K562 (cell line): ENCODE measurements around the gene KTI12. TPM values are rescaled to one million over a fixed set of nuclear protein-coding genes. Genes with fewer than 3 reads are reported as not detected.

Experiments
- BRD4 ChIP-seq: fragments of 200-600 bp; sonication (generic); IDR thresholded peaks from 2 replicates; pipeline ENCODE4 v1.6.1; 2017; ENCODE audit warnings: inconsistent platforms
- CREB1 ChIP-seq, 2 experiments: sonication (generic) in 1 of 2; formaldehyde crosslinking in 1 of 2; IDR thresholded peaks; 2 replicates each; pipeline versions ENCODE4 v1.6.1 to v1.8.0; 2012 to 2022; ENCODE audit warnings: inconsistent platforms in 1 of 2, mild to moderate bottlenecking in 1 of 2, missing genetic modification reagents in 1 of 2, moderate library complexity in 1 of 2
- GTF2E2 ChIP-seq: fragments of 200-800 bp; sonication (Bioruptor generic); IDR thresholded peaks from 2 replicates; pipeline ENCODE4 v1.6.1; 2016; ENCODE audit warnings: missing genetic modification characterization, missing compliant biosample characterization
- HEY1 ChIP-seq: fragments of 250-450 bp; sonication (Bioruptor Pico); IDR thresholded peaks from 2 replicates; pipeline ENCODE4 v1.5.0; 2020; ENCODE audit warnings: mild to moderate bottlenecking, moderate library complexity, borderline replicate concordance
- KAT7 ChIP-seq: sonication (generic); formaldehyde crosslinking; IDR thresholded peaks from 2 replicates; pipeline ENCODE4 v1.8.0; 2022; ENCODE audit warnings: missing genetic modification reagents, mild to moderate bottlenecking, borderline replicate concordance
- KDM1A ChIP-seq, 2 experiments: fragments of 450-650 bp; IDR thresholded peaks; 2 replicates each; pipeline ENCODE4 v1.6.1; 2016; ENCODE audit warnings: mild to moderate bottlenecking in 2 of 2
- KDM4B ChIP-seq, 2 experiments: fragments of 450-650 bp in 1 of 2; sonication (generic) in 1 of 2; IDR thresholded peaks; 2 replicates each; pipeline ENCODE4 v1.6.1; 2016 to 2017; ENCODE audit warnings: borderline replicate concordance in 2 of 2, antibody characterized with exemption in 1 of 2, low read depth in 1 of 2, mild to moderate bottlenecking in 1 of 2
- MEF2A ChIP-seq: IDR thresholded peaks from 2 replicates; pipeline ENCODE4 v1.6.1; 2011; ENCODE audit warnings: low read depth, mild to moderate bottlenecking, low read length, moderate library complexity; ENCODE audit not compliant: control insufficient read depth
- MTA1 ChIP-seq: fragments of 450-650 bp; IDR thresholded peaks from 2 replicates; pipeline ENCODE4 v1.6.1; 2017; ENCODE audit warnings: borderline replicate concordance
- NCOR1 ChIP-seq: fragments of 450-650 bp; IDR thresholded peaks from 2 replicates; pipeline ENCODE4 v1.6.1; 2016; ENCODE audit warnings: mild to moderate bottlenecking, moderate library complexity
- TARDBP ChIP-seq: fragments of 450-650 bp; IDR thresholded peaks from 2 replicates; pipeline ENCODE4 v1.6.1; 2016
- ZBTB11 ChIP-seq, 3 experiments: fragments of 200-800 bp in 1 of 3; fragments of 250-450 bp in 1 of 3; fragments of 450-650 bp in 1 of 3; sonication (Bioruptor Pico) in 1 of 3; sonication (Bioruptor generic) in 1 of 3; formaldehyde crosslinking in 1 of 3; IDR thresholded peaks; 2 replicates each; pipeline versions ENCODE4 v1.6.1 to v1.8.0; 2016 to 2022; ENCODE audit warnings: mild to moderate bottlenecking in 2 of 3, missing genetic modification characterization in 2 of 3, missing compliant biosample characterization in 1 of 3, moderate library complexity in 1 of 3
- ZBTB17 ChIP-seq: fragments of 450-650 bp; formaldehyde crosslinking; IDR thresholded peaks from 2 replicates; pipeline ENCODE4 v1.4.0; 2020; ENCODE audit warnings: mild to moderate bottlenecking
- ZNF143 ChIP-seq: sonication (generic); formaldehyde crosslinking; IDR thresholded peaks from 2 replicates; pipeline ENCODE4 v1.9.0; 2022; ENCODE audit warnings: mild to moderate bottlenecking, missing genetic modification reagents
- ZNF146 ChIP-seq: IDR thresholded peaks from one replicate; pipeline ENCODE4 v1.6.1; 2018; ENCODE audit warnings: missing compliant biosample characterization; ENCODE audit not compliant: unreplicated experiment
- ZNF384 ChIP-seq: IDR thresholded peaks from 2 replicates; pipeline ENCODE4 v1.6.1; 2012; ENCODE audit warnings: low read depth, low read length, improper control_type of control experiment
- ZNF584 ChIP-seq: fragments of 200-800 bp; sonication (Bioruptor generic); IDR thresholded peaks from 2 replicates; pipeline ENCODE4 v1.6.1; 2016; ENCODE audit warnings: low read depth, mild to moderate bottlenecking, missing genetic modification characterization, missing compliant biosample characterization
- polyA plus RNA-seq, 8 experiments: library from polyadenylated mRNA; depleted of rRNA in 4 of 8; stranded (reverse) in 5 of 8; unstranded in 3 of 8; fragments of >200 nt; fragmentation: Nextera tagmentation in 2 of 8; fragmentation: Illumina TruSeq in 1 of 8; extraction: Ambion mirVana in 2 of 8; extraction: Trizol in 1 of 8; gene quantifications; 2 replicates each; pipeline versions ENCODE4 v1.2.1 to v1.2.3, GENCODE V29; 2011 to 2014; ENCODE audit warnings: inconsistent platforms in 1 of 8, missing spikeins in 1 of 8
- total RNA-seq, 7 experiments: library from RNA; depleted of rRNA in 6 of 7; stranded (reverse); fragments of >200 nt in 6 of 7; fragmentation: Illumina TruSeq in 2 of 7; extraction: Trizol in 2 of 7; gene quantifications; 2 replicates each; pipeline versions ENCODE4 v1.2.1 to v1.2.3, GENCODE V29; 2011 to 2021; ENCODE audit warnings: low replicate concordance in 1 of 7
- TF ChIP-seq, protein P1 (sequence below), 2 experiments: fragments of 450-650 bp; IDR thresholded peaks; 2 replicates each; pipeline ENCODE4 v1.6.1; 2018; ENCODE audit warnings: mild to moderate bottlenecking in 2 of 2, low read depth in 1 of 2; ENCODE audit not compliant: partially characterized antibody in 2 of 2
- TF ChIP-seq, protein P2 (sequence below): fragments of 450-650 bp; IDR thresholded peaks from 2 replicates; pipeline ENCODE4 v1.6.1; 2014; ENCODE audit warnings: low read depth, mild to moderate bottlenecking, moderate library complexity, borderline replicate concordance

The KTI12 gene
- total and polyA plus RNA-seq, 9 of the 15 experiments (the other 6 are each of a cell fraction or from before 2014, with no cell fraction given): 3.1 to 22.8 (median 11.6) TPM

DNA sequence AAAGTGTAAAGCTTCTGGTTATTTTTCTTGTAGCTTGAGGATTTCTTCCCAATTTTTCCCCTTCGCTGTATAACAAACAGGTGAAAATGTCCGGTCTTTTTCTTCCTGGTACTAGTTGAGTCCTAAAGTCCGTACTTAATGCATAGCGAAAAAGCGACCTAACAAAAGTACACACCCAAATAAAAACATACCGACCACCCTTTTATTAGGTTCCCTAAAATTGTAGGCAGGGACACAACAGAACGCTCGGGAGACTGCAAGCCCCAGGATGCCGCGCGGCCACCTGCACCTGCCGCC, 22.2 kb upstream of the KTI12 start (continued):
- TF ChIP-seq ZNF584 (CRISPR knock-in tag): peak; percentile 34; the same call in 1 of the 2 replicates
- 0 out of 2 replicates have a peak, but pooled peaks have one; percentile 19 for TF ChIP-seq BRD4
- TF ChIP-seq KAT7: no peak
- TF ChIP-seq MEF2A: no peak
- TF ChIP-seq CREB1 (IDR thresholded peaks at IDR 0.05): no peak
- TF ChIP-seq CREB1 (CRISPR knock-in tag; IDR thresholded peaks at IDR 0.05): 0 out of 2 replicates have a peak, but pooled peaks have one; percentile 13
- 0 out of 2 replicates have a peak, but pooled peaks have one; percentile 0 for TF ChIP-seq NCOR1
- no peak for TF ChIP-seq ZNF146 (CRISPR knock-in tag)
- no peak for TF ChIP-seq ZNF384
- 0 out of 6 replicates have a peak, but pooled peaks of 1 of the 3 experiments have one; percentile 18 for TF ChIP-seq ZBTB11 (CRISPR knock-in tag; IDR thresholded peaks at IDR 0.05)
- no peak for TF ChIP-seq KDM4B (IDR thresholded peaks at IDR 0.05; ENCODE audit: borderline replicate concordance in 2 of 2, low read depth in 1 of 2)
- TF ChIP-seq HEY1 (CRISPR knock-in tag): 0 out of 2 replicates have a peak, but pooled peaks have one; percentile 60
- TF ChIP-seq KDM1A (IDR thresholded peaks at IDR 0.05): peak in 1 of 2 experiments; percentile 76; a peak in 3 of 4 replicates
- TF ChIP-seq, protein P1, sequence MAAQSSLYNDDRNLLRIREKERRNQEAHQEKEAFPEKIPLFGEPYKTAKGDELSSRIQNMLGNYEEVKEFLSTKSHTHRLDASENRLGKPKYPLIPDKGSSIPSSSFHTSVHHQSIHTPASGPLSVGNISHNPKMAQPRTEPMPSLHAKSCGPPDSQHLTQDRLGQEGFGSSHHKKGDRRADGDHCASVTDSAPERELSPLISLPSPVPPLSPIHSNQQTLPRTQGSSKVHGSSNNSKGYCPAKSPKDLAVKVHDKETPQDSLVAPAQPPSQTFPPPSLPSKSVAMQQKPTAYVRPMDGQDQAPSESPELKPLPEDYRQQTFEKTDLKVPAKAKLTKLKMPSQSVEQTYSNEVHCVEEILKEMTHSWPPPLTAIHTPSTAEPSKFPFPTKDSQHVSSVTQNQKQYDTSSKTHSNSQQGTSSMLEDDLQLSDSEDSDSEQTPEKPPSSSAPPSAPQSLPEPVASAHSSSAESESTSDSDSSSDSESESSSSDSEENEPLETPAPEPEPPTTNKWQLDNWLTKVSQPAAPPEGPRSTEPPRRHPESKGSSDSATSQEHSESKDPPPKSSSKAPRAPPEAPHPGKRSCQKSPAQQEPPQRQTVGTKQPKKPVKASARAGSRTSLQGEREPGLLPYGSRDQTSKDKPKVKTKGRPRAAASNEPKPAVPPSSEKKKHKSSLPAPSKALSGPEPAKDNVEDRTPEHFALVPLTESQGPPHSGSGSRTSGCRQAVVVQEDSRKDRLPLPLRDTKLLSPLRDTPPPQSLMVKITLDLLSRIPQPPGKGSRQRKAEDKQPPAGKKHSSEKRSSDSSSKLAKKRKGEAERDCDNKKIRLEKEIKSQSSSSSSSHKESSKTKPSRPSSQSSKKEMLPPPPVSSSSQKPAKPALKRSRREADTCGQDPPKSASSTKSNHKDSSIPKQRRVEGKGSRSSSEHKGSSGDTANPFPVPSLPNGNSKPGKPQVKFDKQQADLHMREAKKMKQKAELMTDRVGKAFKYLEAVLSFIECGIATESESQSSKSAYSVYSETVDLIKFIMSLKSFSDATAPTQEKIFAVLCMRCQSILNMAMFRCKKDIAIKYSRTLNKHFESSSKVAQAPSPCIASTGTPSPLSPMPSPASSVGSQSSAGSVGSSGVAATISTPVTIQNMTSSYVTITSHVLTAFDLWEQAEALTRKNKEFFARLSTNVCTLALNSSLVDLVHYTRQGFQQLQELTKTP (IDR thresholded peaks at IDR 0.05; ENCODE audit: low read depth in 1 of 2, partially characterized antibody in 2 of 2): peak in 1 of 2 experiments; percentile 11
- peak; percentile 81 for TF ChIP-seq ZNF143 (CRISPR knock-in tag)
- TF ChIP-seq, protein P2, sequence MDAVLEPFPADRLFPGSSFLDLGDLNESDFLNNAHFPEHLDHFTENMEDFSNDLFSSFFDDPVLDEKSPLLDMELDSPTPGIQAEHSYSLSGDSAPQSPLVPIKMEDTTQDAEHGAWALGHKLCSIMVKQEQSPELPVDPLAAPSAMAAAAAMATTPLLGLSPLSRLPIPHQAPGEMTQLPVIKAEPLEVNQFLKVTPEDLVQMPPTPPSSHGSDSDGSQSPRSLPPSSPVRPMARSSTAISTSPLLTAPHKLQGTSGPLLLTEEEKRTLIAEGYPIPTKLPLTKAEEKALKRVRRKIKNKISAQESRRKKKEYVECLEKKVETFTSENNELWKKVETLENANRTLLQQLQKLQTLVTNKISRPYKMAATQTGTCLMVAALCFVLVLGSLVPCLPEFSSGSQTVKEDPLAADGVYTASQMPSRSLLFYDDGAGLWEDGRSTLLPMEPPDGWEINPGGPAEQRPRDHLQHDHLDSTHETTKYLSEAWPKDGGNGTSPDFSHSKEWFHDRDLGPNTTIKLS: peak; percentile 53; the same call in 1 of the 2 replicates
- peak; percentile 40; the same call in 1 of the 2 replicates for TF ChIP-seq GTF2E2 (tag)
- TF ChIP-seq ZBTB17 (CRISPR knock-in tag): no peak
- TF ChIP-seq TARDBP: no peak
- TF ChIP-seq MTA1: 0 out of 2 replicates have a peak, but pooled peaks have one; percentile 10
